GM12878 (cell line): Measurements from ENCODE around the gene PROSER2. TPM values are rescaled to one million over a fixed set of nuclear protein-coding genes. Genes with fewer than 3 reads are reported as not detected.

Source experiments
- ATAC-seq: fragments of 200-7000 bp; cut with Tn5 transposase; 3 replicates; pipeline ENCODE4 v1.9.1; 2020; ENCODE audit warnings: mild to moderate bottlenecking, moderate library complexity
- BruUV-seq: library from RNA; stranded (reverse); fragments of 400-500 nt; replicated peaks from 2 replicates; lab custom pipeline; 2021; lab: Mats Ljungman, UMichigan
- CTCF ChIA-PET: fragments of 300-600 bp; sonication (Branson Sonifier 250); formaldehyde crosslinking; extraction: SDS; loops from one replicate; lab custom pipeline; 2021; ENCODE audit warnings: inconsistent platforms; lab: Yijun Ruan, JAX
- POLR2A ChIA-PET: fragments of 350-600 bp; formaldehyde crosslinking; extraction: SDS; loops from one replicate; lab custom pipeline; 2021; ENCODE audit warnings: inconsistent platforms; lab: Charles Lee
- RAD21 ChIA-PET: fragments of 300-600 bp; sonication (Branson Sonifier 250); formaldehyde crosslinking; loops from one replicate; lab custom pipeline; 2023; ENCODE audit warnings: antibody characterized with exemption; ENCODE audit not compliant: unreplicated experiment; lab: Charles Lee
- SMC1A ChIA-PET: fragments of 300-600 bp; sonication (Branson Sonifier 250); formaldehyde crosslinking; loops from one replicate; lab custom pipeline; 2023; ENCODE audit not compliant: unreplicated experiment, uncharacterized antibody; lab: Charles Lee
- DNase-seq: peaks from one replicate; pipeline ENCODE4 v3.0.0-alpha.2; 2011; ENCODE audit warnings: low read depth, low spot score
- FAIRE-seq: peaks from 3 replicates; lab custom pipeline; 2011; peaks lifted over from hg19 to GRCh38; lab: Jason Lieb, UNC
- H2AFZ ChIP-seq: 2 replicates; pipeline ENCODE4 v1.6.0; 2011; ENCODE audit warnings: low read depth, low read length, control low read depth; ENCODE audit not compliant: control insufficient read depth
- H3K27ac ChIP-seq: 2 replicates; pipeline ENCODE4 v1.5.1; 2011; ENCODE audit warnings: control low read depth; ENCODE audit not compliant: control insufficient read depth, insufficient read depth
- H3K27me3 ChIP-seq, 2 experiments: replicated peaks in 1 of 2; 2 replicates each; pipeline versions ENCODE4 v1.6.0 to v1.6.1; 2011; ENCODE audit warnings: low read length in 1 of 2; ENCODE audit not compliant: control insufficient read depth in 2 of 2, insufficient read depth in 2 of 2
- H3K36me3 ChIP-seq, 2 experiments: 2 replicates each; pipeline ENCODE4 v1.5.1; 2011; ENCODE audit warnings: low read length in 1 of 2; ENCODE audit not compliant: control insufficient read depth in 2 of 2, insufficient read depth in 2 of 2
- H3K4me1 ChIP-seq: 2 replicates; pipeline ENCODE4 v1.6.1; 2011; ENCODE audit warnings: mild to moderate bottlenecking, low read length, moderate library complexity, mixed read lengths; ENCODE audit not compliant: control insufficient read depth, insufficient read depth
- H3K4me2 ChIP-seq: 2 replicates; pipeline ENCODE4 v1.6.0; 2011; ENCODE audit warnings: control low read depth; ENCODE audit not compliant: control insufficient read depth, insufficient read depth
- H3K4me3 ChIP-seq: fragments of 200-600 bp; sonication (generic); 2 replicates; pipeline ENCODE4 v1.5.1; 2016
- H3K79me2 ChIP-seq: 2 replicates; pipeline ENCODE4 v1.6.0; 2011; ENCODE audit warnings: low read length; ENCODE audit not compliant: control insufficient read depth, insufficient read depth
- H3K9ac ChIP-seq: 2 replicates; pipeline ENCODE4 v1.8.0; 2011; ENCODE audit warnings: low read length, control low read depth, mixed read lengths; ENCODE audit not compliant: control insufficient read depth, insufficient read depth
- H3K9me3 ChIP-seq: replicated peaks from 3 replicates; pipeline ENCODE4 v1.5.1; 2011; ENCODE audit warnings: mild to moderate bottlenecking, low read length; ENCODE audit not compliant: control insufficient read depth, insufficient read depth
- H4K20me1 ChIP-seq: 2 replicates; pipeline ENCODE4 v1.6.0; 2011; ENCODE audit not compliant: control insufficient read depth, insufficient read depth
- BHLHE40 ChIP-seq, 2 experiments: fragments of 450-650 bp in 1 of 2; IDR thresholded peaks; 2 replicates each; pipeline ENCODE4 v1.6.1; 2011 to 2017; ENCODE audit warnings: low read depth in 2 of 2, borderline replicate concordance in 1 of 2, improper control_type of control experiment in 1 of 2, low read length in 1 of 2, mild to moderate bottlenecking in 1 of 2
- CBX3 ChIP-seq: fragments of 200-600 bp; sonication (generic); IDR thresholded peaks from 2 replicates; pipeline ENCODE4 v1.6.1; 2016; ENCODE audit warnings: low read depth, borderline replicate concordance
- CTCF ChIP-seq, 3 experiments: IDR thresholded peaks in 2 of 3; conservative IDR thresholded peaks in 1 of 3; 2 replicates each; pipeline ENCODE4 v1.5.1; 2011; ENCODE audit warnings: low read depth in 3 of 3, low read length in 3 of 3, mild to moderate bottlenecking in 3 of 3, control low read depth in 2 of 3, moderate library complexity in 2 of 3, inconsistent platforms in 1 of 3, mixed read lengths in 1 of 3; ENCODE audit not compliant: control insufficient read depth in 2 of 3, insufficient read depth in 1 of 3; ENCODE audit errors: extremely low read depth in 1 of 3
- DPF2 ChIP-seq: fragments of 450-650 bp; IDR thresholded peaks from 2 replicates; pipeline ENCODE4 v1.6.1; 2017; ENCODE audit warnings: mild to moderate bottlenecking
- E2F4 ChIP-seq: IDR thresholded peaks from 2 replicates; pipeline ENCODE4 v1.6.1; 2012; ENCODE audit warnings: low read depth, low read length, improper control_type of control experiment
- IRF3 ChIP-seq: fragments of 450-650 bp; IDR thresholded peaks from 2 replicates; pipeline ENCODE4 v1.6.1; 2014; ENCODE audit warnings: mild to moderate bottlenecking
- KAT2A ChIP-seq: conservative IDR thresholded peaks from 2 replicates; pipeline ENCODE4 v1.6.1; 2011; ENCODE audit warnings: low read depth, low read length; ENCODE audit not compliant: control insufficient read depth
- NFXL1 ChIP-seq: fragments of 450-650 bp; IDR thresholded peaks from 2 replicates; pipeline ENCODE4 v1.6.1; 2017; ENCODE audit warnings: antibody characterized with exemption, mild to moderate bottlenecking, borderline replicate concordance
- NR2C2 ChIP-seq: IDR thresholded peaks from 2 replicates; pipeline ENCODE4 v1.6.1; 2011; ENCODE audit warnings: borderline replicate concordance, low read depth; ENCODE audit not compliant: control insufficient read depth, insufficient read length
- POLR2AphosphoS2 ChIP-seq: IDR thresholded peaks from 2 replicates; pipeline ENCODE4 v1.6.1; 2011; ENCODE audit warnings: low read depth, mild to moderate bottlenecking, low read length, improper control_type of control experiment, moderate library complexity
- YBX1 ChIP-seq: fragments of 450-650 bp; IDR thresholded peaks from 2 replicates; pipeline ENCODE4 v1.6.1; 2016; ENCODE audit warnings: antibody characterized with exemption
- WGBS: methylation state at CpG from one replicate; pipeline ENCODE4 v1.1.6; 2016; ENCODE audit warnings: low lambda C conversion rate; ENCODE audit not compliant: insufficient replicate concordance, insufficient coverage; ENCODE audit errors: missing lambda C conversion rate; 5-methylcytosine and 5-hydroxymethylcytosine counted together
- in situ Hi-C: fragments of 300-500 bp; cut with MboI; formaldehyde crosslinking; loops from 9 replicates; pipeline ENCODE4 v1.14.3; 2018; ENCODE audit warnings: mixed read lengths
- intact Hi-C: fragments of 100-400 bp; cut with micrococcal nuclease; formaldehyde crosslinking; loops from one replicate; pipeline ENCODE4 v1.14.2; 2022; ENCODE audit not compliant: unreplicated experiment
- polyA plus RNA-seq, 11 experiments: library from polyadenylated mRNA; depleted of rRNA in 4 of 11; unstranded in 6 of 11; stranded (reverse) in 5 of 11; fragments of >200 nt; fragmentation: Nextera tagmentation in 4 of 11; fragmentation: Illumina TruSeq in 1 of 11; extraction: Ambion mirVana in 4 of 11; extraction: Trizol in 1 of 11; gene quantifications; 1 replicate in 1 of 11; 2 replicates in 10 of 11; pipeline versions ENCODE4 v1.2.1 to v1.2.3, GENCODE V29; 2011 to 2016; ENCODE audit warnings: inconsistent platforms in 2 of 11, missing spikeins in 2 of 11, low read depth in 1 of 11
- total RNA-seq, 4 experiments: library from RNA; depleted of rRNA in 3 of 4; stranded (reverse); fragments of >200 nt in 3 of 4; fragmentation: Illumina TruSeq in 1 of 4; extraction: Trizol in 1 of 4; gene quantifications; 2 replicates each; pipeline versions ENCODE4 v1.2.1 to v1.2.3, GENCODE V29; 2013 to 2021

The PROSER2 gene
- total and polyA plus RNA-seq, 10 of the 15 experiments (the other 5 are each of a cell fraction or from before 2014, with no cell fraction given) = 0.04 to 0.25 (median 0.07) TPM; not detected in 6

- no peak overlapping the region for H3K4me3 ChIP-seq
- in situ Hi-C loops (no loop called here), intact Hi-C loops (no loop called here)
- ChIA-PET POLR2A (no interaction called here), RAD21 (no interaction called here), SMC1A (no interaction called here), CTCF (no interaction called here)
- WGBS = 49% methylated on average over 10 of the region's 10 CpGs
- ATAC-seq (no peak), FAIRE-seq (no peak), DNase-seq (no peak)
- no peaks in the 10 kb centered on the region for H3K9me3 ChIP-seq
- no peak overlapping the region for H3K4me2 ChIP-seq
- H3K27me3 ChIP-seq = no peaks in the 10 kb centered on the region
- H4K20me1 ChIP-seq = no peaks in the 10 kb centered on the region
- H3K36me3 ChIP-seq = no peaks in the 10 kb centered on the region
- H3K27ac ChIP-seq = no peak overlapping the region
- no peaks in the 10 kb centered on the region for H3K79me2 ChIP-seq
- TF ChIP-seq E2F4 (no peak), YBX1 (no peak)
- H3K4me1 ChIP-seq = peaks cover 3% of the 10 kb centered on the region; the same call in 1 of the 2 replicates
- no TSS peak for BruUV-seq
- no peak overlapping the region for H3K9ac ChIP-seq
- no peak overlapping the region for H2AFZ ChIP-seq
These were observed 85.4 kb downstream of the PROSER2 start for GRCh38 chr10:11908536-11908935.

- SMC1A ChIA-PET = no interaction called here
- Histone ChIP-seq H3K79me2 (no peaks in the 10 kb centered on the region), H4K20me1 (no peaks in the 10 kb centered on the region), H3K9me3 (no peaks in the 10 kb centered on the region), H3K27ac (no peak overlapping the region), H3K4me2 (no peak overlapping the region), H3K4me3 (no peak overlapping the region), H3K9ac (no peak overlapping the region), H2AFZ (no peak overlapping the region), H3K27me3 (no peaks in the 10 kb centered on the region), H3K36me3 (no peaks in the 10 kb centered on the region), H3K4me1 (peaks cover 3% of the 10 kb centered on the region; the same call in 1 of the 2 replicates)
- FAIRE-seq (no peak), DNase-seq (no peak), ATAC-seq (no peak)
- in situ Hi-C loops = no loop called here
- WGBS = 68% methylated on average over 11 of the region's 11 CpGs
- POLR2A ChIA-PET = no interaction called here
- CTCF ChIA-PET = no interaction called here
- RAD21 ChIA-PET = no interaction called here
- intact Hi-C loops = no loop called here
- BruUV-seq = no TSS peak
- no peak for TF ChIP-seq IRF3
- TF ChIP-seq BHLHE40 (IDR thresholded peaks at IDR 0.05; ENCODE audit: borderline replicate concordance in 1 of 2, low read depth in 2 of 2, low read length in 1 of 2) = no peak
- no peak for TF ChIP-seq DPF2
- TF ChIP-seq KAT2A = no peak
- no peak for TF ChIP-seq POLR2AphosphoS2
- no peak for TF ChIP-seq NFXL1
- TF ChIP-seq CTCF (IDR thresholded peaks at IDR 0.05 in 2 of 3, conservative IDR thresholded peaks at IDR 0.05 in 1 of 3; ENCODE audit: control insufficient read depth in 2 of 3, extremely low read depth in 1 of 3, insufficient read depth in 1 of 3, low read depth in 3 of 3, low read length in 3 of 3) = no peak
- no peak for TF ChIP-seq NR2C2
- no peak for TF ChIP-seq CBX3
These were observed 85.8 kb downstream of the PROSER2 start for GRCh38 chr10:11908991-11909390.
